Measurements from ENCODE around the gene ANAPC10. TPM values are rescaled to one million over a fixed set of nuclear protein-coding genes. Genes with fewer than 3 reads are reported as not detected.
"Not testable (repeated sequence)": the region's sequence is repeated elsewhere in the genome, so short reads cannot be mapped to it uniquely, and the experiment has no call there.

Gene ANAPC10
- polyA plus RNA-seq (2011; rRNA removed) (17.2 and 25.0 TPM in 2 replicates), polyA minus RNA-seq (2011; rRNA and poly(A)+ RNA removed) (10.0 and 13.7 TPM in 2 replicates)

DNA sequence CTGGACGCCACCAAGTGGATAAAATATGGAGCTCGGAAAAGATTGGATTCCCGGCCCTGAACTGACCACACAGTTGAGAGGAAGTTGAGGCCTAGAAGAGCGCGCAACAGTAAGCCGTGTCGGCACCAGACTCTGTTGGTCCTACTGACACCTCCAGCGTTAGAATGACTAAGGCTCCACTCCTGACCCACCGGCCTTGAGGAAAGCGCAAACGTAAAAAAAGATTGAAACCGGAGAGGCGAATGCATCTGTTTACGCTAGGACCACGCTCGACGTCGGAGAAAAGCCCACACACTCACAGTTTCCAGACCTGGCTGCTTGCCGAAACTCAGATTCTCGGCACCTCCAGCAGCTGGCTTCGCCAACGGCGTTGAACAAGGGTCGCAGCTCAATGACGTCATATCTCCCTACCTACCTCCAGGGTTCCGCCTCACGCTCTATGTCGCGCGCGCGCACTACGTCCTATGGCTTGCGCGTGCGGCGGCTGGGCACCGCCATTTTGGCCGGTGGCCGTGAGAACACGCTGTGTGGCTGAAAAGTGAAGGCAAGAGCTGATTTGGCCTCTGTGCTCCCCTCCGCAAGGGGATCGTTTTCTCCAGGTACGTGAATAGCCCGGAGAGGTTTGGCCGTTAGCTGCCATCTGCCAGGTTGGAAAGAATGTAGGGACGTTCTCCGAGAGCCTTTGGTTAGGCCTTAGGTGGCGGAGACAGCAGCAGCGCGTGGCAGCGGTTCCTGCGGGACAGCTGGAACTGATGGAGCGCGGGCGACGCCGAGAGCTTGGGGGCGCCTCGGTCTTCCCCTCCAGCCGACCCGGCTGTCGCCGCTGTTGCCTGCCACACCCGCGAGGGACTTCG lies at the start of gene ANAPC10, which contains the start of gene ABCE1:
TSS of gene ANAPC10 (minus strand) at position 376 of the 854 bp plus-strand sequence. CDS start 2,097 bp downstream, outside the sequence.
TSS of gene ABCE1 (plus strand) at position 491 of the 854 bp plus-strand sequence. CDS start 6,102 bp downstream, outside the sequence.
- ChIA-PET POLR2A (interaction anchor here (0.8 to 1.5 kb wide), 3 partner anchors 11 to 83 kb away, joined by 3 to 6 read pairs (median 3); no protein-coding TSS in a partner anchor), CTCF (interaction anchor here (0.6 to 1.5 kb wide), 10 partner anchors 11 to 924 kb away, joined by 3 to 9 read pairs (median 4); no protein-coding TSS in a partner anchor)
- DNase-seq (ENCODE audit: low read depth, low spot score) = peak; percentile 97
- Histone ChIP-seq H3K27ac (ENCODE audit: low read depth, low read length) (peak within 1 kb of the TSS; percentile 98), H3K27me3 (ENCODE audit: control insufficient read depth, insufficient read depth, low read length) (no peaks in the 10 kb centered on the region), H3K9me3 (ENCODE audit: control insufficient read depth, insufficient read depth, low read length) (no peaks in the 10 kb centered on the region; the same call in 1 of the 2 replicates), H3K4me3 (ENCODE audit: low read depth, low read length) (peak within 1 kb of the TSS; percentile 91)
- TF ChIP-seq, protein P1, sequence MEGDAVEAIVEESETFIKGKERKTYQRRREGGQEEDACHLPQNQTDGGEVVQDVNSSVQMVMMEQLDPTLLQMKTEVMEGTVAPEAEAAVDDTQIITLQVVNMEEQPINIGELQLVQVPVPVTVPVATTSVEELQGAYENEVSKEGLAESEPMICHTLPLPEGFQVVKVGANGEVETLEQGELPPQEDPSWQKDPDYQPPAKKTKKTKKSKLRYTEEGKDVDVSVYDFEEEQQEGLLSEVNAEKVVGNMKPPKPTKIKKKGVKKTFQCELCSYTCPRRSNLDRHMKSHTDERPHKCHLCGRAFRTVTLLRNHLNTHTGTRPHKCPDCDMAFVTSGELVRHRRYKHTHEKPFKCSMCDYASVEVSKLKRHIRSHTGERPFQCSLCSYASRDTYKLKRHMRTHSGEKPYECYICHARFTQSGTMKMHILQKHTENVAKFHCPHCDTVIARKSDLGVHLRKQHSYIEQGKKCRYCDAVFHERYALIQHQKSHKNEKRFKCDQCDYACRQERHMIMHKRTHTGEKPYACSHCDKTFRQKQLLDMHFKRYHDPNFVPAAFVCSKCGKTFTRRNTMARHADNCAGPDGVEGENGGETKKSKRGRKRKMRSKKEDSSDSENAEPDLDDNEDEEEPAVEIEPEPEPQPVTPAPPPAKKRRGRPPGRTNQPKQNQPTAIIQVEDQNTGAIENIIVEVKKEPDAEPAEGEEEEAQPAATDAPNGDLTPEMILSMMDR (IDR thresholded peaks at IDR 0.05; ENCODE audit: low read depth, low read length) = peak; percentile 45

GRCh38 chr4:145136219-145136618 lies 38.2 kb upstream of the ANAPC10 start:
- H3K4me3 ChIP-seq (ENCODE audit: low read depth, low read length); DNase-seq (ENCODE audit: low read depth, low spot score); H3K27me3 ChIP-seq (ENCODE audit: control insufficient read depth, insufficient read depth, low read length); H3K27ac ChIP-seq (ENCODE audit: low read depth, low read length); H3K9me3 ChIP-seq (ENCODE audit: control insufficient read depth, insufficient read depth, low read length): not testable (repeated sequence)
- CTCF ChIA-PET = interaction anchor here (0.6 kb wide), 1 partner anchor 487 kb away, joined by 6 read pairs; no protein-coding TSS in a partner anchor
- POLR2A ChIA-PET = interaction anchor here (0.6 kb wide), 1 partner anchor 98 kb away, joined by 6 read pairs; no protein-coding TSS in a partner anchor

GRCh38 chr4:145132511-145133098 lies 34.6 kb upstream of the ANAPC10 start:
- ChIA-PET POLR2A (no interaction called here), CTCF (no interaction called here)
- TF ChIP-seq, protein P1 (IDR thresholded peaks at IDR 0.05; ENCODE audit: low read depth, low read length) = no peak
- Histone ChIP-seq H3K27ac (ENCODE audit: low read depth, low read length) (no peak overlapping the region), H3K27me3 (ENCODE audit: control insufficient read depth, insufficient read depth, low read length) (no peaks in the 10 kb centered on the region), H3K9me3 (ENCODE audit: control insufficient read depth, insufficient read depth, low read length) (no peaks in the 10 kb centered on the region), H3K4me3 (ENCODE audit: low read depth, low read length) (no peak overlapping the region)
- DNase-seq (ENCODE audit: low read depth, low spot score) = no peak

DNA sequence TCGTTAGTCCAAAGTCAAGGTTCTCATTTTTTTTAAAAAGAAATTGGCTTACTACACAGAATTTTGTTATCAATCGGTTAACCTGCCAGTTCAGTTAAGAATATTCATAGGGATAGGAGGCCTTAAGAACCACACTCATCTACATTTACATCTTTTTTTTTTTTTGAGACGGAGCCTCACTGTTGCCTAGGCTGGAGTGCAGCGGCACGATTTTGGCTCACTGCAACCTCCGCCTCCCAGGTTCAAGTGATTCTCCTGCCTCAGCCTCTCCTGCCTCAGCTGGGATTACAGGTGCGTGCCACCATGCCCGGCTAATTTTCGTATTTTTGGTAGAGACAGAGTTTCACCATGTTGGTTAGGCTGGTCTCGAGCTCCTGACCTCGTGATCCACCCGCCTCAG lies 33.9 kb upstream of the ANAPC10 start:
- POLR2A ChIA-PET = no interaction called here
- no peak overlapping the region for H3K4me3 ChIP-seq (ENCODE audit: low read depth, low read length)
- CTCF ChIA-PET = no interaction called here
- TF ChIP-seq, protein P1 (IDR thresholded peaks at IDR 0.05; ENCODE audit: low read depth, low read length) = no peak
- H3K27ac ChIP-seq (ENCODE audit: low read depth, low read length) = no peak overlapping the region
- no peaks in the 10 kb centered on the region for H3K27me3 ChIP-seq (ENCODE audit: control insufficient read depth, insufficient read depth, low read length)
- DNase-seq (ENCODE audit: low read depth, low spot score) = no peak
- no peaks in the 10 kb centered on the region for H3K9me3 ChIP-seq (ENCODE audit: control insufficient read depth, insufficient read depth, low read length)

GRCh38 chr4:145130788-145131399 lies 32.9 kb upstream of the ANAPC10 start:
- Histone ChIP-seq H3K4me3 (ENCODE audit: low read depth, low read length) (no peak overlapping the region), H3K27me3 (ENCODE audit: control insufficient read depth, insufficient read depth, low read length) (no peaks in the 10 kb centered on the region), H3K9me3 (ENCODE audit: control insufficient read depth, insufficient read depth, low read length) (no peaks in the 10 kb centered on the region), H3K27ac (ENCODE audit: low read depth, low read length) (peak overlapping the region; percentile 42)
- ChIA-PET CTCF (interaction anchor here (0.7 kb wide), 1 partner anchor 957 kb away, joined by 3 read pairs; no protein-coding TSS in a partner anchor), POLR2A (no interaction called here)
- TF ChIP-seq, protein P1 (IDR thresholded peaks at IDR 0.05; ENCODE audit: low read depth, low read length) = no peak
- DNase-seq (ENCODE audit: low read depth, low spot score) = peak; percentile 50
